HepG2 (cell line): ENCODE data around the gene AGO4. TPM values are rescaled to one million over a fixed set of nuclear protein-coding genes. Genes with fewer than 3 reads are reported as not detected.

Experiments
- ATAC-seq: fragments of 200-7000 bp; cut with Tn5 transposase; 3 replicates; pipeline ENCODE4 v1.9.1; 2020; ENCODE audit warnings: mild to moderate bottlenecking, moderate library complexity
- BruUV-seq: library from RNA; stranded (reverse); fragments of 400-500 nt; replicated peaks from 2 replicates; lab custom pipeline; 2021; lab: Mats Ljungman, UMichigan
- CTCF ChIA-PET: fragments of 300-600 bp; formaldehyde crosslinking; extraction: SDS; loops from one replicate; lab custom pipeline; 2021; ENCODE audit warnings: low total read pairs, inconsistent platforms, low intra/inter-chr PET ratio; lab: Yijun Ruan, JAX
- POLR2A ChIA-PET: fragments of 350-600 bp; sonication (Branson Sonifier 250); formaldehyde crosslinking; loops from one replicate; lab custom pipeline; 2020; ENCODE audit warnings: antibody characterized with exemption, inconsistent platforms; lab: Yijun Ruan, JAX
- DNase-seq: peaks from one replicate; pipeline ENCODE4 v3.0.0-alpha.2; 2015; ENCODE audit warnings: low spot score
- FAIRE-seq: peaks from 3 replicates; lab custom pipeline; 2011; peaks lifted over from hg19 to GRCh38; lab: Jason Lieb, UNC
- H2AFZ ChIP-seq: one replicate; pipeline ENCODE4 v1.6.1; 2011; ENCODE audit warnings: low read length, inconsistent platforms
- H3K27ac ChIP-seq: fragments of 300-600 bp; 3 replicates; pipeline ENCODE4 v1.8.0; 2011; ENCODE audit warnings: mixed run types, mild to moderate bottlenecking, mixed read lengths, low read length, inconsistent platforms; ENCODE audit not compliant: insufficient read depth; ENCODE audit errors: extremely low read length
- H3K27me3 ChIP-seq, 2 experiments: fragments of 200-600 bp in 1 of 2; 2 replicates in 1 of 2; 3 replicates in 1 of 2; pipeline versions ENCODE4 v1.6.0 to v1.8.0; 2011; ENCODE audit warnings: low read length in 2 of 2, mild to moderate bottlenecking in 2 of 2, moderate library complexity in 2 of 2, inconsistent platforms in 1 of 2; ENCODE audit not compliant: insufficient read depth in 2 of 2, control insufficient read depth in 1 of 2
- H3K36me3 ChIP-seq, 2 experiments: fragments of 200-600 bp in 1 of 2; replicated peaks in 1 of 2; 2 replicates in 1 of 2; 3 replicates in 1 of 2; pipeline versions ENCODE4 v1.5.1 to v1.8.0; 2011; ENCODE audit warnings: low read length in 2 of 2, inconsistent platforms in 1 of 2; ENCODE audit not compliant: insufficient read depth in 2 of 2, control insufficient read depth in 1 of 2
- H3K4me1 ChIP-seq: 2 replicates; pipeline ENCODE4 v1.5.1; 2012; ENCODE audit warnings: low read length, inconsistent platforms; ENCODE audit not compliant: insufficient read depth
- H3K4me2 ChIP-seq: 2 replicates; pipeline ENCODE4 v1.6.0; 2011; ENCODE audit warnings: low read depth, low read length, inconsistent platforms
- H3K4me3 ChIP-seq, 3 experiments: fragments of 200-600 bp in 1 of 3; sonication (generic), shearing (Covaris generic) in 1 of 3; replicated peaks in 1 of 3; 2 replicates each; pipeline ENCODE4 v1.5.1; 2011 to 2016; ENCODE audit warnings: low read length in 3 of 3, inconsistent platforms in 2 of 3, low read depth in 2 of 3, mild to moderate bottlenecking in 2 of 3, control low read depth in 1 of 3, mixed read lengths in 1 of 3; ENCODE audit not compliant: insufficient read depth in 1 of 3
- H3K79me2 ChIP-seq: one replicate; pipeline ENCODE4 v1.6.1; 2011; ENCODE audit warnings: low read length, inconsistent platforms; ENCODE audit not compliant: insufficient read depth
- H3K9ac ChIP-seq: 2 replicates; pipeline ENCODE4 v1.6.0; 2011; ENCODE audit warnings: mild to moderate bottlenecking, low read depth, low read length, inconsistent platforms; ENCODE audit not compliant: insufficient read depth
- H3K9me3 ChIP-seq: 2 replicates; pipeline ENCODE4 v1.5.1; 2012; ENCODE audit warnings: mild to moderate bottlenecking, low read length
- H4K20me1 ChIP-seq: 2 replicates; pipeline ENCODE4 v1.6.0; 2011; ENCODE audit warnings: inconsistent platforms, mild to moderate bottlenecking, low read length, moderate library complexity; ENCODE audit not compliant: insufficient read depth
- FOXA1 ChIP-seq, 2 experiments: fragments of 450-650 bp in 1 of 2; sonication (generic) in 1 of 2; formaldehyde crosslinking in 1 of 2; IDR thresholded peaks; 2 replicates each; pipeline versions ENCODE4 v1.4.0 to v1.6.1; 2016 to 2020; ENCODE audit warnings: missing genetic modification reagents in 1 of 2
- MBNL3 ChIP-seq: fragments of 250-450 bp; sonication (Bioruptor Pico); conservative IDR thresholded peaks from 2 replicates; pipeline ENCODE4 v1.8.0; 2022; ENCODE audit warnings: mild to moderate bottlenecking, inconsistent platforms
- POLR2AphosphoS2 ChIP-seq: IDR thresholded peaks from 2 replicates; pipeline ENCODE4 v1.6.1; 2011; ENCODE audit warnings: low read depth, low read length, improper control_type of control experiment
- SMARCE1 ChIP-seq: fragments of 450-650 bp; IDR thresholded peaks from 2 replicates; pipeline ENCODE4 v1.6.1; 2017; ENCODE audit warnings: borderline replicate concordance
- ZFAT ChIP-seq: sonication (generic); formaldehyde crosslinking; conservative IDR thresholded peaks from 2 replicates; pipeline ENCODE4 v1.8.1; 2023; ENCODE audit warnings: missing genetic modification reagents, inconsistent platforms
- ZKSCAN8 ChIP-seq: IDR thresholded peaks from 2 replicates; pipeline ENCODE4 v1.6.1; 2016; ENCODE audit warnings: borderline replicate concordance, missing genetic modification reagents, missing compliant biosample characterization
- WGBS: methylation state at CpG from one replicate; pipeline ENCODE4 v1.1.6; 2017; ENCODE audit warnings: low lambda C conversion rate; 5-methylcytosine and 5-hydroxymethylcytosine counted together
- in situ Hi-C: cut with HindIII; loops from 2 replicates; pipeline ENCODE4 v1.10.0; 2017; ENCODE audit warnings: low pct_unique_long_range_greater_than_20kb; ENCODE audit not compliant: extremely low pct_ligation_motif_present
- intact Hi-C: fragments of 100-400 bp; cut with micrococcal nuclease; formaldehyde crosslinking; loops from one replicate; pipeline ENCODE4 v1.10.0; 2022; ENCODE audit not compliant: unreplicated experiment
- polyA plus RNA-seq, 8 experiments: library from polyadenylated mRNA; depleted of rRNA in 3 of 8; stranded (reverse) in 7 of 8; unstranded in 1 of 8; fragments of >200 nt; fragmentation: Illumina TruSeq in 4 of 8; extraction: Trizol in 4 of 8; gene quantifications; 2 replicates each; pipeline versions ENCODE4 v1.2.1 to v1.2.3, GENCODE V29; 2011 to 2016; ENCODE audit warnings: low read depth in 4 of 8, missing spikeins in 1 of 8, mixed read lengths in 1 of 8; ENCODE audit not compliant: insufficient read depth in 1 of 8
- total RNA-seq, 5 experiments: library from RNA; depleted of rRNA; stranded (reverse); fragments of >200 nt; fragmentation: Illumina TruSeq; extraction: Trizol; gene quantifications; 2 replicates each; pipeline ENCODE4 v1.2.3, GENCODE V29; 2016; ENCODE audit warnings: low read depth in 1 of 5
- TF ChIP-seq, protein P1 (sequence below): sonication (generic); formaldehyde crosslinking; IDR thresholded peaks from 2 replicates; pipeline ENCODE4 v1.5.1; 2020; ENCODE audit warnings: mild to moderate bottlenecking, missing genetic modification reagents, moderate library complexity
- TF ChIP-seq, protein P2 (sequence below): sonication (generic); formaldehyde crosslinking; IDR thresholded peaks from 2 replicates; pipeline ENCODE4 v1.5.0; 2020; ENCODE audit warnings: mild to moderate bottlenecking, missing genetic modification reagents
- TF ChIP-seq, protein P3 (sequence below): sonication (generic); formaldehyde crosslinking; IDR thresholded peaks from 2 replicates; pipeline ENCODE4 v1.8.0; 2022; ENCODE audit warnings: mild to moderate bottlenecking, missing genetic modification reagents, moderate library complexity
- TF ChIP-seq, protein P4 (sequence below): sonication (generic); formaldehyde crosslinking; IDR thresholded peaks from 2 replicates; pipeline ENCODE4 v1.8.1; 2023; ENCODE audit warnings: mild to moderate bottlenecking, missing genetic modification reagents

AGO4 gene
- total and polyA plus RNA-seq, 2 of the 13 experiments (the other 11 are each of a cell fraction or from before 2014, with no cell fraction given) = 6.0 to 13.8 TPM

DNA sequence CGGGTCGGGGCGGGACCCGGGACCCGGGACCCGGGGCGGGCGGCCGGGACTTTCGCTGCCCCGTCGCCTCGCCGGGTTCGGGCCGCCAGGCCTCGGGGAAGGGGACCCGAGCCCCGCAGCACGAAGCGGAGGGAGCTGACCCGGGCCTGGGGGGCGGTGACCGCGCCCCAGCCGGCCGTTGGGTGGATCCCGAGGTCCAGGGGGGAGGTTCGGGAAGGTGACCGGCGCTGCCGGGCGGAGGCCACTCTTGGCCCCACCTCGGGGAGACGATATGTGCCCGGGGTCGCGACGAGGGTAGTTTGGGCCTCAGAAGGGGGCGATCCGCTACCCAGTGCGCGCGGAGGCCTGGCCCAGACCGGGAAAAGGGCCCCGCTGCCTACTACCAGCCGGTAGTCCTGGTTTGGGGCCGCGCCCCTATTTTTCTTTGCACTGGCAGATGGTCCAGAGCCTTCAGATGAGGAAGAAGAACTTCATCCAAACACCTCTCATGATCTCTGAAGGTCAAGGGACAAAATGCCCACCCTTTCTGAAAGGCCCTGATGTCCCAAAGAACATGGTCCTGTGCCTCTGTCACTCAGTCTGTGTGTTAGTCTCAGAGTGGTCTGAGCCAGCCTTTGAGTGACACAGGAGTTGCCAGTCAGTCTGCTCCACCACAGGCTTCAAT is 766 bp downstream of the AGO4 start (continued):
- TF ChIP-seq, protein P1, sequence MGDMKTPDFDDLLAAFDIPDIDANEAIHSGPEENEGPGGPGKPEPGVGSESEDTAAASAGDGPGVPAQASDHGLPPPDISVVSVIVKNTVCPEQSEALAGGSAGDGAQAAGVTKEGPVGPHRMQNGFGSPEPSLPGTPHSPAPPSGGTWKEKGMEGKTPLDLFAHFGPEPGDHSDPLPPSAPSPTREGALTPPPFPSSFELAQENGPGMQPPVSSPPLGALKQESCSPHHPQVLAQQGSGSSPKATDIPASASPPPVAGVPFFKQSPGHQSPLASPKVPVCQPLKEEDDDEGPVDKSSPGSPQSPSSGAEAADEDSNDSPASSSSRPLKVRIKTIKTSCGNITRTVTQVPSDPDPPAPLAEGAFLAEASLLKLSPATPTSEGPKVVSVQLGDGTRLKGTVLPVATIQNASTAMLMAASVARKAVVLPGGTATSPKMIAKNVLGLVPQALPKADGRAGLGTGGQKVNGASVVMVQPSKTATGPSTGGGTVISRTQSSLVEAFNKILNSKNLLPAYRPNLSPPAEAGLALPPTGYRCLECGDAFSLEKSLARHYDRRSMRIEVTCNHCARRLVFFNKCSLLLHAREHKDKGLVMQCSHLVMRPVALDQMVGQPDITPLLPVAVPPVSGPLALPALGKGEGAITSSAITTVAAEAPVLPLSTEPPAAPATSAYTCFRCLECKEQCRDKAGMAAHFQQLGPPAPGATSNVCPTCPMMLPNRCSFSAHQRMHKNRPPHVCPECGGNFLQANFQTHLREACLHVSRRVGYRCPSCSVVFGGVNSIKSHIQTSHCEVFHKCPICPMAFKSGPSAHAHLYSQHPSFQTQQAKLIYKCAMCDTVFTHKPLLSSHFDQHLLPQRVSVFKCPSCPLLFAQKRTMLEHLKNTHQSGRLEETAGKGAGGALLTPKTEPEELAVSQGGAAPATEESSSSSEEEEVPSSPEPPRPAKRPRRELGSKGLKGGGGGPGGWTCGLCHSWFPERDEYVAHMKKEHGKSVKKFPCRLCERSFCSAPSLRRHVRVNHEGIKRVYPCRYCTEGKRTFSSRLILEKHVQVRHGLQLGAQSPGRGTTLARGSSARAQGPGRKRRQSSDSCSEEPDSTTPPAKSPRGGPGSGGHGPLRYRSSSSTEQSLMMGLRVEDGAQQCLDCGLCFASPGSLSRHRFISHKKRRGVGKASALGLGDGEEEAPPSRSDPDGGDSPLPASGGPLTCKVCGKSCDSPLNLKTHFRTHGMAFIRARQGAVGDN = peak; percentile 51
- TF ChIP-seq SMARCE1 (no peak), MBNL3 (CRISPR knock-in tag) (no peak), ZKSCAN8 (CRISPR knock-in tag) (no peak)

DNA sequence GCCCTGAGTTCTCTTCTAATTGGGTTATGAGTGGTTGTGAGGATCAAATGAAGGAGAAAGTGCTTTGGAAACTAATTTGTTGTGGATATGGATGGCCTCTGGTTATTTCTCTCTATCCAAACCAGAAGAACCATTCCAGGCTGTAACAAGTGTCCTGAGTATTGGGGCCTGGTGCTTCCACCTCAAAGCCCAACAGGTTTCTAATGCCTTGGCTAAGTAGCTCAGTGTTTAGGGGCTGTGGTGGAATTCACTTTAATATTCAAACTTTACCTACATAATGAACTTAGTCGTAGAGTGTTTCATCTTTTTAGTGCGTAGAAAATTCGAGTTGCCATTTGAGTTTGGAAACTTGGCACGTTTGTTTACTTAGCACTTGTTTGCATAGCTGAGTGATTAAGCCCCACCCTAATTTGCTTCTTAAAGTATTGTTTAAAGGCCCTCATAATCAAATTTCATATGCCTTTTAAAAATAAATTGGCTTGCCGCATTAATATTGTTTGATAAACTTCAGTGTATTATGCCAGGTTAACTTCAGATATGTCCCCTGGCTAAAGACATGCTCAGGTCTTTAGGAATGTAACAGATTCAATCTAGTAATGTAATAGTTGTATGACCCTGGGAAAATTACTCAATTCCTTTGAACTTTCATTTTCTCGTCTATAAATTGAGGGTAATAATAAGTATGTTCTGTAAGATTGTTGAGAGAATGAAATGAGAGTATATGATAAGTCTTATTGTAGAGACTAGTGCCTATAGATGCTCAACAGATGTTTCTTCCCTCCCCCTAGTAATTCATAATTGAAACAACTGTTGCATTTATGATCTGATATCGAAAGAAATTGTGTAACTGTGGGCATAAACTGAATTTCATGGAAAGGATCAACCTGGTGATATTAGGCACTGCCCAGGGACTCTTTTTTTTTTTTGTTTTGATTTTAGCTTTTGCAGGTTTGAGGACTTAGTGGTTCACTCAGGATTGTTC is 1.6 kb downstream of the AGO4 start:
- H3K27me3 ChIP-seq = no peaks in the 10 kb centered on the region; a peak in 1 of 5 replicates
- TSS peak; percentile 68 for BruUV-seq
- 34% methylated on average over 7 of the region's 7 CpGs for WGBS
- peaks cover 23% of the 10 kb centered on the region for H3K4me1 ChIP-seq
- peak overlapping the region; percentile 66 for H3K27ac ChIP-seq
- H2AFZ ChIP-seq = no peak overlapping the region
- no peaks in the 10 kb centered on the region for H3K9me3 ChIP-seq
- ChIA-PET CTCF (no interaction called here), POLR2A (no interaction called here)
- no peak for DNase-seq
- H3K79me2 ChIP-seq = peaks cover 11% of the 10 kb centered on the region
- in situ Hi-C loops = no loop called here
- H3K4me3 ChIP-seq = peak overlapping the region; percentile 90 to 96 (median 95)
- no peaks in the 10 kb centered on the region for H3K36me3 ChIP-seq
- peak; percentile 12; the same call in 2 of the 3 replicates for ATAC-seq
- no peaks in the 10 kb centered on the region for H4K20me1 ChIP-seq
- FAIRE-seq = no peak
- intact Hi-C loops = no loop called here
- H3K9ac ChIP-seq = peak overlapping the region; percentile 85
- H3K4me2 ChIP-seq = peak overlapping the region; percentile 80
- TF ChIP-seq POLR2AphosphoS2 (no peak), ZFAT (CRISPR knock-in tag) (no peak), FOXA1 (IDR thresholded peaks at IDR 0.05) (peak; percentile 65; the same call in 1 of the 2 replicates), FOXA1 (CRISPR knock-in tag; IDR thresholded peaks at IDR 0.05) (no peak)
- TF ChIP-seq, protein P2, sequence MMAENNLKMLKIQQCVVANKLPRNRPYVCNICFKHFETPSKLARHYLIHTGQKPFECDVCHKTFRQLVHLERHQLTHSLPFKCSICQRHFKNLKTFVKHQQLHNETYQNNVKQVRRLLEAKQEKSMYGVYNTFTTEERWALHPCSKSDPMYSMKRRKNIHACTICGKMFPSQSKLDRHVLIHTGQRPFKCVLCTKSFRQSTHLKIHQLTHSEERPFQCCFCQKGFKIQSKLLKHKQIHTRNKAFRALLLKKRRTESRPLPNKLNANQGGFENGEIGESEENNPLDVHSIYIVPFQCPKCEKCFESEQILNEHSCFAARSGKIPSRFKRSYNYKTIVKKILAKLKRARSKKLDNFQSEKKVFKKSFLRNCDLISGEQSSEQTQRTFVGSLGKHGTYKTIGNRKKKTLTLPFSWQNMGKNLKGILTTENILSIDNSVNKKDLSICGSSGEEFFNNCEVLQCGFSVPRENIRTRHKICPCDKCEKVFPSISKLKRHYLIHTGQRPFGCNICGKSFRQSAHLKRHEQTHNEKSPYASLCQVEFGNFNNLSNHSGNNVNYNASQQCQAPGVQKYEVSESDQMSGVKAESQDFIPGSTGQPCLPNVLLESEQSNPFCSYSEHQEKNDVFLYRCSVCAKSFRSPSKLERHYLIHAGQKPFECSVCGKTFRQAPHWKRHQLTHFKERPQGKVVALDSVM (CRISPR knock-in tag) = 0 out of 2 replicates have a peak, but pooled peaks have one; percentile 1
- TF ChIP-seq, protein P3, sequence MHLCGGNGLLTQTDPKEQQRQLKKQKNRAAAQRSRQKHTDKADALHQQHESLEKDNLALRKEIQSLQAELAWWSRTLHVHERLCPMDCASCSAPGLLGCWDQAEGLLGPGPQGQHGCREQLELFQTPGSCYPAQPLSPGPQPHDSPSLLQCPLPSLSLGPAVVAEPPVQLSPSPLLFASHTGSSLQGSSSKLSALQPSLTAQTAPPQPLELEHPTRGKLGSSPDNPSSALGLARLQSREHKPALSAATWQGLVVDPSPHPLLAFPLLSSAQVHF (CRISPR knock-in tag) = no peak
- TF ChIP-seq, protein P4, sequence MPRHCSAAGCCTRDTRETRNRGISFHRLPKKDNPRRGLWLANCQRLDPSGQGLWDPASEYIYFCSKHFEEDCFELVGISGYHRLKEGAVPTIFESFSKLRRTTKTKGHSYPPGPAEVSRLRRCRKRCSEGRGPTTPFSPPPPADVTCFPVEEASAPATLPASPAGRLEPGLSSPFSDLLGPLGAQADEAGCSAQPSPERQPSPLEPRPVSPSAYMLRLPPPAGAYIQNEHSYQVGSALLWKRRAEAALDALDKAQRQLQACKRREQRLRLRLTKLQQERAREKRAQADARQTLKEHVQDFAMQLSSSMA = no peak
